ENCODE measurements around the gene HTR3B. TPM values are rescaled to one million over a fixed set of nuclear protein-coding genes. Genes with fewer than 3 reads are reported as not detected.

Gene HTR3B
- polyA plus RNA-seq, 1 of the 3 experiments (the other 2 are of a cell fraction), result not detected

GRCh38 chr11:113864410-113864809 lies 40.2 kb upstream of the HTR3B start (continued):
- TF ChIP-seq SMC3 (IDR thresholded peaks at IDR 0.05; ENCODE audit: low read depth, low read length) (no peak), TEAD4 (IDR thresholded peaks at IDR 0.05; ENCODE audit: borderline replicate concordance, insufficient read depth) (no peak), RCOR1 (IDR thresholded peaks at IDR 0.05; ENCODE audit: low read length) (no peak), EZH2phosphoT487 (IDR thresholded peaks at IDR 0.05; ENCODE audit: borderline replicate concordance, low read depth) (no peak), NFIC (IDR thresholded peaks at IDR 0.05; ENCODE audit: borderline replicate concordance) (no peak), ELF1 (IDR thresholded peaks at IDR 0.05) (no peak), USF2 (IDR thresholded peaks at IDR 0.05; ENCODE audit: borderline replicate concordance, low read depth, low read length) (no peak), FOSL2 (IDR thresholded peaks at IDR 0.05; ENCODE audit: borderline replicate concordance, low read depth) (no peak)

- H3K9me3 ChIP-seq, result no peaks in the 10 kb centered on the region
- WGBS (ENCODE audit: low lambda C conversion rate), result 97% methylated on average over 8 of the region's 8 CpGs
- peaks cover 4% of the 10 kb centered on the region for H3F3A ChIP-seq (replicated peaks; ENCODE audit: insufficient read depth)
- no peaks in the 10 kb centered on the region for H3K27me3 ChIP-seq (ENCODE audit: insufficient read depth)
- TF ChIP-seq RFX5 (IDR thresholded peaks at IDR 0.05; ENCODE audit: low read length) (no peak), ELF1 (IDR thresholded peaks at IDR 0.05) (no peak), YY1 (IDR thresholded peaks at IDR 0.05; ENCODE audit: low read depth) (no peak), RXRA (IDR thresholded peaks at IDR 0.05; ENCODE audit: borderline replicate concordance, low read depth) (no peak), REST (IDR thresholded peaks at IDR 0.05; ENCODE audit: low read depth, low read length) (no peak), FOXM1 (IDR thresholded peaks at IDR 0.05; ENCODE audit: low read depth) (no peak), FOXJ3 (CRISPR knock-in tag; IDR thresholded peaks at IDR 0.05) (no peak), EP300 (IDR thresholded peaks at IDR 0.05; ENCODE audit: borderline replicate concordance in 1 of 2, low read depth in 1 of 2, low read length in 1 of 2) (no peak), GABPA (IDR thresholded peaks at IDR 0.05; ENCODE audit: low read depth) (no peak), SMC3 (IDR thresholded peaks at IDR 0.05; ENCODE audit: low read depth, low read length) (no peak), TEAD4 (IDR thresholded peaks at IDR 0.05; ENCODE audit: borderline replicate concordance, insufficient read depth) (no peak), ZBTB33 (IDR thresholded peaks at IDR 0.05; ENCODE audit: borderline replicate concordance, low read depth) (no peak), SIN3A (IDR thresholded peaks at IDR 0.05; ENCODE audit: borderline replicate concordance, low read depth, low read length) (no peak), PBX3 (IDR thresholded peaks at IDR 0.05) (no peak)
- H3K4me2 ChIP-seq, result no peak overlapping the region
- no peak overlapping the region for H3K9ac ChIP-seq
- H4K20me1 ChIP-seq (ENCODE audit: insufficient read depth), result no peaks in the 10 kb centered on the region
- POLR2A ChIA-PET, result no interaction called here
- H3K4me3 ChIP-seq (ENCODE audit: low read depth in 2 of 2, low read length in 1 of 2), result no peak overlapping the region
- CTCF ChIA-PET, result interaction anchor here (0.9 kb wide), 1 partner anchor 30 kb away, joined by 3 read pairs; no protein-coding TSS in a partner anchor
- H2AFZ ChIP-seq (ENCODE audit: low read depth), result no peak overlapping the region
- peaks cover 0 to 9% of the 10 kb centered on the region in 2 experiments for H3K36me3 ChIP-seq (replicated peaks in 1 of 2; ENCODE audit: control insufficient read depth in 1 of 2, insufficient read depth in 2 of 2, low read length in 1 of 2)
- no peak for DNase-seq
- H3K79me2 ChIP-seq (ENCODE audit: insufficient read depth), result peaks cover 48% of the 10 kb centered on the region
- no peak overlapping the region for H3K27ac ChIP-seq (ENCODE audit: low read depth in 2 of 2, low read length in 1 of 2)
- no peaks in the 10 kb centered on the region for H3K9me2 ChIP-seq
- H3K4me1 ChIP-seq (ENCODE audit: control insufficient read depth in 1 of 2, insufficient read depth in 2 of 2, low read depth in 1 of 2, low read length in 1 of 2), result peaks cover 0 to 4% of the 10 kb centered on the region in 2 experiments; a peak in 1 of 4 replicates
Observed at GRCh38 chr11:113865873-113866272, 38.7 kb upstream of the HTR3B start.
